Measurements from ENCODE around the gene UNC79. TPM values are rescaled to one million over a fixed set of nuclear protein-coding genes. Genes with fewer than 3 reads are reported as not detected.

The UNC79 gene
- total and polyA plus RNA-seq, 2 experiments from 2014 or later, result 0.15 to 0.20 TPM

DNA sequence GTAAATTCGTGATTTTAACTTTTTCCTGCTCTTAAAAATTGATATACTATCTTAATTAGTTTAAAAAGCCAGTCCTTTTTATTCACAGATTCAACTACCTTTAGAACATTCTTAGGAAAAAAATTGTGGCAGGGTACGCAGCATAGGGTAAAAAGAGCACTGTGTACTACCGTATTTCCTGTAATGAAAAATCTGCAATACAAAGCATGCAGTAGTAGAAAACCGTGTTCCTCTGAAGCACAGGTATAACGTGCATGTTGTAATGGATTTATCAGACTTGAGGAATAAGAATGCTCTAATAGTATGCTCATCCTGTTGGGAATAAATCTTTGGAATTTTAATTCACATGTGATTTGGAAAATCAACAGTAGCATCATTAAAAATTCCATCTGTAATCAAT lies 140.5 kb downstream of the UNC79 start:
- no peaks in the 10 kb centered on the region for H3K36me3 ChIP-seq (replicated peaks; ENCODE audit: insufficient read depth, low read depth)
- no peaks in the 10 kb centered on the region for H3K79me2 ChIP-seq
- H3K4me1 ChIP-seq (ENCODE audit: insufficient read depth), result no peaks in the 10 kb centered on the region
- no peak overlapping the region for H3K27ac ChIP-seq
- no peak overlapping the region for H2AFZ ChIP-seq
- TF ChIP-seq EZH2phosphoT487 (IDR thresholded peaks at IDR 0.05; ENCODE audit: low read depth, severe bottlenecking, unreplicated experiment), result no peak
- WGBS (ENCODE audit: low lambda C conversion rate, missing lambda C conversion rate), result 82% methylated on average over 5 of the region's 5 CpGs
- H3K9me2 ChIP-seq (replicated peaks; ENCODE audit: insufficient read depth), result no peaks in the 10 kb centered on the region
- no peaks in the 10 kb centered on the region for H3K9me3 ChIP-seq (ENCODE audit: low read depth)
- H3K27me3 ChIP-seq, result no peaks in the 10 kb centered on the region
- H3K4me2 ChIP-seq, result no peak overlapping the region
- no peaks in the 10 kb centered on the region for H4K20me1 ChIP-seq (ENCODE audit: insufficient read depth, poor library complexity, severe bottlenecking)
- no peak overlapping the region for H3K4me3 ChIP-seq
- DNase-seq (ENCODE audit: low spot score), result no peak

DNA sequence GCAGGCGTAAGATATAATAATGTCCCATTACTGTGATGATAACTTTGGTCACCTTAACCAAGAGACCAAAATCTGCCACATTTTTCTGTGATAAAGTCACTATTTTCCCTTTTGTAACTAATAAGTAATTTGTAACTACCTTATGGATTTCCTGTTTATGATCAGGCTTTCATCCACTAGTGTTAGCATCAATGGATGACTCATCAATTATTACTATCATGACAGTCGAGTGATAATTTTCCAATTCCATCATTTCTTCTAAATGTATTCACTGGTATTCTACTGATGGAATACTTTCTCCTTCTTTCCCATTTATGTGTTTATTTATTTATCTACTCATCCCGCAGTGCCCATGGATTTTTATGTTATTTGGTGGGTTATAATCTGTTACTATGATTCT lies 148.4 kb downstream of the UNC79 start:
- no peaks in the 10 kb centered on the region for H3K4me1 ChIP-seq (ENCODE audit: insufficient read depth)
- no peaks in the 10 kb centered on the region for H3K36me3 ChIP-seq (replicated peaks; ENCODE audit: insufficient read depth, low read depth)
- no peaks in the 10 kb centered on the region for H3K9me3 ChIP-seq (ENCODE audit: low read depth)
- H3K79me2 ChIP-seq, result no peaks in the 10 kb centered on the region
- H3K27ac ChIP-seq, result no peak overlapping the region
- H3K4me3 ChIP-seq, result no peak overlapping the region
- H3K4me2 ChIP-seq, result no peak overlapping the region
- H3K9me2 ChIP-seq (replicated peaks; ENCODE audit: insufficient read depth), result no peaks in the 10 kb centered on the region
- H3K27me3 ChIP-seq, result no peaks in the 10 kb centered on the region
- 91% methylated on average over 3 of the region's 3 CpGs for WGBS (ENCODE audit: low lambda C conversion rate, missing lambda C conversion rate)
- no peak for DNase-seq (ENCODE audit: low spot score)
- no peaks in the 10 kb centered on the region for H4K20me1 ChIP-seq (ENCODE audit: insufficient read depth, poor library complexity, severe bottlenecking)
- TF ChIP-seq EZH2 (IDR thresholded peaks at IDR 0.05; ENCODE audit: borderline replicate concordance) (no peak), EZH2phosphoT487 (IDR thresholded peaks at IDR 0.05; ENCODE audit: low read depth, severe bottlenecking, unreplicated experiment) (no peak)
- TF ChIP-seq, protein P1, sequence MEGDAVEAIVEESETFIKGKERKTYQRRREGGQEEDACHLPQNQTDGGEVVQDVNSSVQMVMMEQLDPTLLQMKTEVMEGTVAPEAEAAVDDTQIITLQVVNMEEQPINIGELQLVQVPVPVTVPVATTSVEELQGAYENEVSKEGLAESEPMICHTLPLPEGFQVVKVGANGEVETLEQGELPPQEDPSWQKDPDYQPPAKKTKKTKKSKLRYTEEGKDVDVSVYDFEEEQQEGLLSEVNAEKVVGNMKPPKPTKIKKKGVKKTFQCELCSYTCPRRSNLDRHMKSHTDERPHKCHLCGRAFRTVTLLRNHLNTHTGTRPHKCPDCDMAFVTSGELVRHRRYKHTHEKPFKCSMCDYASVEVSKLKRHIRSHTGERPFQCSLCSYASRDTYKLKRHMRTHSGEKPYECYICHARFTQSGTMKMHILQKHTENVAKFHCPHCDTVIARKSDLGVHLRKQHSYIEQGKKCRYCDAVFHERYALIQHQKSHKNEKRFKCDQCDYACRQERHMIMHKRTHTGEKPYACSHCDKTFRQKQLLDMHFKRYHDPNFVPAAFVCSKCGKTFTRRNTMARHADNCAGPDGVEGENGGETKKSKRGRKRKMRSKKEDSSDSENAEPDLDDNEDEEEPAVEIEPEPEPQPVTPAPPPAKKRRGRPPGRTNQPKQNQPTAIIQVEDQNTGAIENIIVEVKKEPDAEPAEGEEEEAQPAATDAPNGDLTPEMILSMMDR (IDR thresholded peaks at IDR 0.05; ENCODE audit: poor library complexity), result no peak
- H2AFZ ChIP-seq, result no peak overlapping the region

DNA sequence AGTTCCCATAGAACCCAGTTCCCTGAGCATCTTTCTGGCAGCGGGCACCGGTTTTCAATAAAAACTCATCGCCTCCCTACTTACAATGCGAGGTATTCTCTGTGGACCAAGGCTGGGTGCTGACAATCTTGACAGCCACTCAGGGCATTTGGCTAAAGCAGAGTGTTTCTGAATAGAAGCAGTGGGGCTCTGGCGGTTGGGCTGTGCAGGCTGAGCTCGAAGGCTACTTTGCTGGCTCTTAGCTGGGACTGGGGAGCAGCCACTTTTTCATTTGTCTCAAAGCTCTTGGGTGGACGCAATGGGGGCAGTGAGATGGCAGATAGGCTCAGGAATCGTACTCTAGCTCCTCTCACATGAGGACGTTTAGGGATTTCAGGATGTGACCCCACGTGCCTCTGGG lies 151.8 kb downstream of the UNC79 start:
- no peak overlapping the region for H2AFZ ChIP-seq
- H3K79me2 ChIP-seq, result no peaks in the 10 kb centered on the region
- no peak overlapping the region for H3K4me3 ChIP-seq
- no peaks in the 10 kb centered on the region for H3K9me3 ChIP-seq (ENCODE audit: low read depth)
- H3K4me1 ChIP-seq (ENCODE audit: insufficient read depth), result no peaks in the 10 kb centered on the region
- no peaks in the 10 kb centered on the region for H3K27me3 ChIP-seq
- H3K36me3 ChIP-seq (replicated peaks; ENCODE audit: insufficient read depth, low read depth), result no peaks in the 10 kb centered on the region
- no peak overlapping the region for H3K4me2 ChIP-seq
- no peaks in the 10 kb centered on the region for H3K9me2 ChIP-seq (replicated peaks; ENCODE audit: insufficient read depth)
- no peak for DNase-seq (ENCODE audit: low spot score)
- TF ChIP-seq, protein P1 (IDR thresholded peaks at IDR 0.05; ENCODE audit: poor library complexity), result no peak
- TF ChIP-seq EZH2phosphoT487 (IDR thresholded peaks at IDR 0.05; ENCODE audit: low read depth, severe bottlenecking, unreplicated experiment), result no peak
- TF ChIP-seq EZH2 (IDR thresholded peaks at IDR 0.05; ENCODE audit: borderline replicate concordance), result no peak
- 90% methylated on average over 10 of the region's 10 CpGs for WGBS (ENCODE audit: low lambda C conversion rate, missing lambda C conversion rate)
- no peaks in the 10 kb centered on the region for H4K20me1 ChIP-seq (ENCODE audit: insufficient read depth, poor library complexity, severe bottlenecking)
- H3K27ac ChIP-seq, result no peak overlapping the region

DNA sequence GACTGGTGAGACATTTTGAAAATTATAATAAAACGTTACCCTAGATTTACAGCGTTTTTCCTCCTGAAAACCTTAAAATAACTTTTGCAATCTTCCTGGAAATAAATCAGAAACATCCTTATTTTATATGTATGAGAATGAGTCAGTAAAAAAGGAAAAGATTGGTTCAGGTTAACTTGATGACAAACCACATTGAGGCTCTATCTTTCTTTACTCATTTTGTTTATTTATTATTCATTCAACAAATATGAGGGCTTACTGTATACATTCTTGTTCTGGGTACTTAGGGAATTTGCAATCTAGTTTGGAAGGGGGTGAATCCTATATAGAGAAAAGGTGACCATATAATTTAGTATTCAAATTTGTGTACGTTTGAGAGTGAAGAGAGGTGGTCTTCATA lies 156.6 kb downstream of the UNC79 start:
- DNase-seq (ENCODE audit: low spot score), result no peak
- WGBS (ENCODE audit: low lambda C conversion rate, missing lambda C conversion rate), result 89% methylated on average over 3 of the region's 3 CpGs
- Histone ChIP-seq H3K4me3 (no peak overlapping the region), H3K9me2 (replicated peaks; ENCODE audit: insufficient read depth) (no peaks in the 10 kb centered on the region), H3K4me1 (ENCODE audit: insufficient read depth) (no peaks in the 10 kb centered on the region), H3K9me3 (ENCODE audit: low read depth) (no peaks in the 10 kb centered on the region), H3K27me3 (no peaks in the 10 kb centered on the region), H4K20me1 (ENCODE audit: insufficient read depth, poor library complexity, severe bottlenecking) (no peaks in the 10 kb centered on the region), H3K4me2 (no peak overlapping the region), H3K36me3 (replicated peaks; ENCODE audit: insufficient read depth, low read depth) (no peaks in the 10 kb centered on the region), H3K27ac (no peak overlapping the region), H3K79me2 (no peaks in the 10 kb centered on the region), H2AFZ (no peak overlapping the region)
- TF ChIP-seq, protein P1 (IDR thresholded peaks at IDR 0.05; ENCODE audit: poor library complexity), result no peak
- no peak for TF ChIP-seq EZH2 (IDR thresholded peaks at IDR 0.05; ENCODE audit: borderline replicate concordance)
